ENCODE results near the gene PCCA. TPM values are rescaled to one million over a fixed set of nuclear protein-coding genes. Genes with fewer than 3 reads are reported as not detected.

The PCCA gene
- total and polyA plus RNA-seq, 2 donors from 2014 or later = 86.2 to 222 TPM

- Histone ChIP-seq H3K27ac (ENCODE audit: low read depth in 2 of 2, low read length in 2 of 2) (no peak overlapping the region), H3K4me1 (ENCODE audit: control insufficient read depth in 2 of 3, insufficient read depth in 2 of 3, low read depth in 1 of 3, low read length in 3 of 3) (peaks cover 0 to 9% (median 3%) of the 10 kb centered on the region in 3 donors), H3K9me3 (ENCODE audit: control insufficient read depth in 2 of 3, insufficient read depth in 1 of 3, low read length in 3 of 3) (no peaks in the 10 kb centered on the region), H3K36me3 (ENCODE audit: control insufficient read depth in 2 of 3, insufficient read depth in 3 of 3, low read length in 3 of 3) (no peaks in the 10 kb centered on the region), H3K9ac (ENCODE audit: low read length in 3 of 3) (no peak overlapping the region), H3K27me3 (ENCODE audit: control insufficient read depth, insufficient read depth, low read length) (no peaks in the 10 kb centered on the region), H3K4me3 (ENCODE audit: low read length in 3 of 3) (no peak overlapping the region)
- intact Hi-C loops (cut with DNase I) = no loop called here
- DNase-seq = no peak
- no peak for FAIRE-seq
- TF ChIP-seq CTCF (IDR thresholded peaks at IDR 0.05; ENCODE audit: borderline replicate concordance, extremely low read depth, insufficient read depth) = no peak
Measured at GRCh38 chr13:100175803-100176182, 86.9 kb downstream of the PCCA start.

GRCh38 chr13:100176801-100177400 lies 88.0 kb downstream of the PCCA start:
- no peak overlapping the region for H3K9ac ChIP-seq (ENCODE audit: low read length in 3 of 3)
- no peak overlapping the region for H3K4me3 ChIP-seq (ENCODE audit: low read length in 3 of 3)
- no peak overlapping the region for H3K27ac ChIP-seq (ENCODE audit: low read depth in 2 of 2, low read length in 2 of 2)
- no peaks in the 10 kb centered on the region for H3K36me3 ChIP-seq (ENCODE audit: control insufficient read depth in 2 of 3, insufficient read depth in 3 of 3, low read length in 3 of 3)
- intact Hi-C loops (cut with DNase I) = no loop called here
- TF ChIP-seq CTCF (IDR thresholded peaks at IDR 0.05; ENCODE audit: borderline replicate concordance, extremely low read depth, insufficient read depth) = no peak
- H3K9me3 ChIP-seq (ENCODE audit: control insufficient read depth in 2 of 3, insufficient read depth in 1 of 3, low read length in 3 of 3) = no peaks in the 10 kb centered on the region
- peaks cover 0 to 9% (median 3%) of the 10 kb centered on the region in 3 donors for H3K4me1 ChIP-seq (ENCODE audit: control insufficient read depth in 2 of 3, insufficient read depth in 2 of 3, low read depth in 1 of 3, low read length in 3 of 3)
- DNase-seq (peak in 2 of 5 donors; percentile 10 to 18), FAIRE-seq (no peak)
- no peaks in the 10 kb centered on the region for H3K27me3 ChIP-seq (ENCODE audit: control insufficient read depth, insufficient read depth, low read length)

- H3K27ac ChIP-seq (ENCODE audit: low read depth in 2 of 2, low read length in 2 of 2) = no peak overlapping the region
- no peak overlapping the region for H3K9ac ChIP-seq (ENCODE audit: low read length in 3 of 3)
- H3K4me3 ChIP-seq (ENCODE audit: low read length in 3 of 3) = no peak overlapping the region
- FAIRE-seq (no peak), DNase-seq (no peak)
- no peak for TF ChIP-seq CTCF (IDR thresholded peaks at IDR 0.05; ENCODE audit: borderline replicate concordance, extremely low read depth, insufficient read depth)
- H3K36me3 ChIP-seq (ENCODE audit: control insufficient read depth in 2 of 3, insufficient read depth in 3 of 3, low read length in 3 of 3) = no peaks in the 10 kb centered on the region
- H3K9me3 ChIP-seq (ENCODE audit: control insufficient read depth in 2 of 3, insufficient read depth in 1 of 3, low read length in 3 of 3) = no peaks in the 10 kb centered on the region
- H3K27me3 ChIP-seq (ENCODE audit: control insufficient read depth, insufficient read depth, low read length) = no peaks in the 10 kb centered on the region
- peaks cover 0 to 9% (median 3%) of the 10 kb centered on the region in 3 donors for H3K4me1 ChIP-seq (ENCODE audit: control insufficient read depth in 2 of 3, insufficient read depth in 2 of 3, low read depth in 1 of 3, low read length in 3 of 3)
- intact Hi-C loops (cut with DNase I) = no loop called here
Measured at GRCh38 chr13:100178309-100178708, 89.4 kb downstream of the PCCA start.

- FAIRE-seq = no peak
- Histone ChIP-seq H3K4me1 (ENCODE audit: control insufficient read depth in 2 of 3, insufficient read depth in 2 of 3, low read depth in 1 of 3, low read length in 3 of 3) (peaks cover 0 to 9% (median 3%) of the 10 kb centered on the region in 3 donors), H3K4me3 (ENCODE audit: low read length in 3 of 3) (no peak overlapping the region)
Measured at GRCh38 chr13:100179276-100179675, 90.4 kb downstream of the PCCA start.

More at GRCh38 chr13:100179276-100179675, 90.4 kb downstream of the PCCA start:
- Histone ChIP-seq H3K36me3 (ENCODE audit: control insufficient read depth in 2 of 3, insufficient read depth in 3 of 3, low read length in 3 of 3) (no peaks in the 10 kb centered on the region), H3K9me3 (ENCODE audit: control insufficient read depth in 2 of 3, insufficient read depth in 1 of 3, low read length in 3 of 3) (no peaks in the 10 kb centered on the region), H3K27me3 (ENCODE audit: control insufficient read depth, insufficient read depth, low read length) (no peaks in the 10 kb centered on the region), H3K27ac (ENCODE audit: low read depth in 2 of 2, low read length in 2 of 2) (no peak overlapping the region), H3K9ac (ENCODE audit: low read length in 3 of 3) (no peak overlapping the region)
- intact Hi-C loops (cut with DNase I) = no loop called here
- DNase-seq = no peak
- no peak for TF ChIP-seq CTCF (IDR thresholded peaks at IDR 0.05; ENCODE audit: borderline replicate concordance, extremely low read depth, insufficient read depth)
